Adrenal gland (tissue), 5 donors: Measurements from ENCODE around the gene PPP1R37.

Experiments
- CTCF ChIP-seq, 6 experiments: fragments of 450-650 bp in 4 of 6; fragments of 200-600 bp in 2 of 6; sonication (generic) in 1 of 6; IDR thresholded peaks; 1 replicate in 5 of 6; 2 replicates in 1 of 6; pipeline versions ENCODE4 v1.5.1 to v1.8.0; 2016 to 2021; ENCODE audit warnings: antibody characterized with exemption in 6 of 6, mild to moderate bottlenecking in 2 of 6, moderate library complexity in 1 of 6
- POLR2A ChIP-seq, 2 donors: fragments of 450-650 bp; IDR thresholded peaks; one replicate each; pipeline ENCODE4 v1.6.1; 2017; ENCODE audit warnings: antibody characterized with exemption in 2 of 2, mild to moderate bottlenecking in 2 of 2, moderate library complexity in 1 of 2
- donor health status: DM: no; HTN: no; CAD: no.

DNA sequence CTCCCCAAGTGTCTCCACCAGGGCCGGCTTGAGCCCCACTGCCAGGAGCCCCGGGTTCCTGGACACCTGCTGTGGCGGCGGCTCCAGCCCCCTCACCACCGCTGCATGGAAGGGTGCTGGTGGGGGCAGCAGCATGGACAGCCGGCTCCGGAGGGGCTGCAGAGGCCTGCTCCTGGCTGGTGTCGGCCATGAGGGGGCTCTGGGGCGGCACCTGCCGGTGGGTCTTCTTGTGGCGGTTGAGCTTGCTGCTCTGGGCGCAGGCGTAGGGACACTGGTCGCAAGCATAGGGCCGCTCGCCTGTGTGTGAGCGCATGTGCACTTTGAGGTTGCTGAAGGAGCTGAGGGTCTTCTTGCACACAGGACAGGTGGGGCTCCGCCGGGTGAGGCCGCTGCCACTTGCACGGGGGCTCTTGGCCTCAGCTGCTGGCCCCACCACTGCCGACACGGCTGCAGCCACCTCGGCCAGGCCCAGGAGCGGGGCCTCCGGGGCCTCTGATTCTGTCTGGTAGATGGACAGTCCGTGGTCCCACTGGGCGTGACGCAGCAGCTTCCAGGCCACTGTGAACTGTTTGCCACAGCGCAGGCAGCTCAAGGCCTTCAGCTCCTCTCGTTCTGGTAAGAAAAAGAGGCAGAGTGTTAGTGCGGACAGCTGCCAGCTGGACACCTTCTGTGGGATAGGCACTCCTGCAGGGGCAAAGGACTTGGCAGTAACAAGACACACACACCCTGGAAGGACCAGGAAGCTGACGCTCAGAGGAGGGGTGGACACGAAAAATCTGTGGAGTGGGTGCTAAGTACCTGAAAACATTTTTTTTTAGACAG is 20.8 kb upstream of the PPP1R37 start:
- TF ChIP-seq POLR2A (IDR thresholded peaks at IDR 0.05) (no peak), CTCF (IDR thresholded peaks at IDR 0.05) (no peak)
